ENCODE measurements around the gene GAS6. TPM values are rescaled to one million over a fixed set of nuclear protein-coding genes. Genes with fewer than 3 reads are reported as not detected.
"Not testable (repeated sequence)": the region's sequence is repeated elsewhere in the genome, so short reads cannot be mapped to it uniquely, and the experiment has no call there.

Gene GAS6
- total and polyA plus RNA-seq, 9 donors, result 35.7 to 53.9 (median 42.6) TPM

GRCh38 chr13:113832631-113833030 lies 31.2 kb downstream of the GAS6 start:
- Histone ChIP-seq H3K27me3 (ENCODE audit: control insufficient read depth, insufficient read depth, low read length) (no peaks in the 10 kb centered on the region), H3K9me3 (replicated peaks; ENCODE audit: control insufficient read depth, low read depth, low read length) (no peaks in the 10 kb centered on the region), H3K36me3 (ENCODE audit: control insufficient read depth, insufficient read depth, low read length) (peaks cover 14% of the 10 kb centered on the region), H3K4me1 (ENCODE audit: control insufficient read depth, insufficient read depth, low read length) (peaks cover 12% of the 10 kb centered on the region), H3K27ac (ENCODE audit: low read length) (no peak overlapping the region), H3K4me3 (ENCODE audit: low read length) (no peak overlapping the region)
- DNase-seq, result no peak
- 95% methylated on average over 17 of the region's 23 CpGs for WGBS (ENCODE audit: insufficient coverage)

GRCh38 chr13:113832205-113832604 lies 31.7 kb downstream of the GAS6 start:
- peak; percentile 33 for DNase-seq
- WGBS (ENCODE audit: insufficient coverage), result 90% methylated on average over 19 of the region's 19 CpGs
- H3K36me3 ChIP-seq (ENCODE audit: control insufficient read depth, insufficient read depth, low read length), result peaks cover 16% of the 10 kb centered on the region
- H3K4me1 ChIP-seq (ENCODE audit: control insufficient read depth, insufficient read depth, low read length), result peaks cover 8% of the 10 kb centered on the region
- H3K27ac ChIP-seq (ENCODE audit: low read length), result no peak overlapping the region
- no peaks in the 10 kb centered on the region for H3K27me3 ChIP-seq (ENCODE audit: control insufficient read depth, insufficient read depth, low read length)
- H3K4me3 ChIP-seq (ENCODE audit: low read length), result no peak overlapping the region
- H3K9me3 ChIP-seq (replicated peaks; ENCODE audit: control insufficient read depth, low read depth, low read length), result no peaks in the 10 kb centered on the region

- Histone ChIP-seq H3K27me3 (ENCODE audit: control insufficient read depth, insufficient read depth, low read length) (no peaks in the 10 kb centered on the region), H3K4me1 (ENCODE audit: control insufficient read depth, insufficient read depth, low read length) (peaks cover 5% of the 10 kb centered on the region), H3K4me3 (ENCODE audit: low read length) (no peak overlapping the region), H3K27ac (ENCODE audit: low read length) (no peak overlapping the region), H3K9me3 (replicated peaks; ENCODE audit: control insufficient read depth, low read depth, low read length) (no peaks in the 10 kb centered on the region), H3K36me3 (ENCODE audit: control insufficient read depth, insufficient read depth, low read length) (peaks cover 21% of the 10 kb centered on the region)
- DNase-seq, result no peak
- 88% methylated on average over 20 of the region's 23 CpGs for WGBS (ENCODE audit: insufficient coverage)
Observed at GRCh38 chr13:113831061-113831460, 32.8 kb downstream of the GAS6 start.

- not testable (repeated sequence) for H3K27ac ChIP-seq (ENCODE audit: low read length); H3K4me3 ChIP-seq (ENCODE audit: low read length); H3K27me3 ChIP-seq (ENCODE audit: control insufficient read depth, insufficient read depth, low read length); DNase-seq; H3K9me3 ChIP-seq (replicated peaks; ENCODE audit: control insufficient read depth, low read depth, low read length); H3K4me1 ChIP-seq (ENCODE audit: control insufficient read depth, insufficient read depth, low read length)
- 66% methylated on average over 9 of the region's 22 CpGs for WGBS (ENCODE audit: insufficient coverage)
- H3K36me3 ChIP-seq (ENCODE audit: control insufficient read depth, insufficient read depth, low read length), result peaks cover 21% of the 10 kb centered on the region
Observed at GRCh38 chr13:113830426-113830950, 33.4 kb downstream of the GAS6 start.

- no peak overlapping the region for H3K27ac ChIP-seq (ENCODE audit: low read length)
- peaks cover 14% of the 10 kb centered on the region for H3K4me1 ChIP-seq (ENCODE audit: control insufficient read depth, insufficient read depth, low read length)
- peaks cover 14% of the 10 kb centered on the region for H3K36me3 ChIP-seq (ENCODE audit: control insufficient read depth, insufficient read depth, low read length)
- WGBS (ENCODE audit: insufficient coverage), result 94% methylated on average over 14 of the region's 20 CpGs
- no peak overlapping the region for H3K4me3 ChIP-seq (ENCODE audit: low read length)
- H3K27me3 ChIP-seq (ENCODE audit: control insufficient read depth, insufficient read depth, low read length), result no peaks in the 10 kb centered on the region
- no peaks in the 10 kb centered on the region for H3K9me3 ChIP-seq (replicated peaks; ENCODE audit: control insufficient read depth, low read depth, low read length)
- DNase-seq, result no peak
Observed at GRCh38 chr13:113828282-113828825, 35.5 kb downstream of the GAS6 start.

- WGBS (ENCODE audit: insufficient coverage), result 86% methylated on average over 18 of the region's 19 CpGs
Observed at GRCh38 chr13:113827021-113827420, 36.9 kb downstream of the GAS6 start.

GRCh38 chr13:113826446-113826845 lies 37.4 kb downstream of the GAS6 start:
- 98% methylated on average over 13 of the region's 35 CpGs for WGBS (ENCODE audit: insufficient coverage)
- H3K4me3 ChIP-seq (ENCODE audit: low read length); DNase-seq; H3K27ac ChIP-seq (ENCODE audit: low read length); H3K27me3 ChIP-seq (ENCODE audit: control insufficient read depth, insufficient read depth, low read length); H3K9me3 ChIP-seq (replicated peaks; ENCODE audit: control insufficient read depth, low read depth, low read length): not testable (repeated sequence)
- H3K36me3 ChIP-seq (ENCODE audit: control insufficient read depth, insufficient read depth, low read length), result peaks cover 24% of the 10 kb centered on the region
- H3K4me1 ChIP-seq (ENCODE audit: control insufficient read depth, insufficient read depth, low read length), result peaks cover 26% of the 10 kb centered on the region

More at GRCh38 chr13:113827021-113827420, 36.9 kb downstream of the GAS6 start:
- Histone ChIP-seq H3K4me1 (ENCODE audit: control insufficient read depth, insufficient read depth, low read length) (peaks cover 21% of the 10 kb centered on the region), H3K9me3 (replicated peaks; ENCODE audit: control insufficient read depth, low read depth, low read length) (no peaks in the 10 kb centered on the region), H3K4me3 (ENCODE audit: low read length) (no peak overlapping the region), H3K27me3 (ENCODE audit: control insufficient read depth, insufficient read depth, low read length) (no peaks in the 10 kb centered on the region), H3K36me3 (ENCODE audit: control insufficient read depth, insufficient read depth, low read length) (peaks cover 22% of the 10 kb centered on the region), H3K27ac (ENCODE audit: low read length) (no peak overlapping the region)
- no peak for DNase-seq

GRCh38 chr13:113825841-113826240 lies 38.0 kb downstream of the GAS6 start:
- Histone ChIP-seq H3K27me3 (ENCODE audit: control insufficient read depth, insufficient read depth, low read length) (no peaks in the 10 kb centered on the region), H3K9me3 (replicated peaks; ENCODE audit: control insufficient read depth, low read depth, low read length) (no peaks in the 10 kb centered on the region), H3K4me1 (ENCODE audit: control insufficient read depth, insufficient read depth, low read length) (peaks cover 33% of the 10 kb centered on the region), H3K27ac (ENCODE audit: low read length) (peak overlapping the region; percentile 65), H3K4me3 (ENCODE audit: low read length) (no peak overlapping the region), H3K36me3 (ENCODE audit: control insufficient read depth, insufficient read depth, low read length) (peaks cover 24% of the 10 kb centered on the region)
- 50% methylated on average over 6 of the region's 16 CpGs for WGBS (ENCODE audit: insufficient coverage)
- DNase-seq, result peak; percentile 57

GRCh38 chr13:113823771-113824170 lies 40.1 kb downstream of the GAS6 start:
- no peak for DNase-seq
- no peak overlapping the region for H3K4me3 ChIP-seq (ENCODE audit: low read length)
- WGBS (ENCODE audit: insufficient coverage), result 87% methylated on average over 18 of the region's 19 CpGs
- no peaks in the 10 kb centered on the region for H3K9me3 ChIP-seq (replicated peaks; ENCODE audit: control insufficient read depth, low read depth, low read length)
- peaks cover 44% of the 10 kb centered on the region for H3K4me1 ChIP-seq (ENCODE audit: control insufficient read depth, insufficient read depth, low read length)
- no peaks in the 10 kb centered on the region for H3K27me3 ChIP-seq (ENCODE audit: control insufficient read depth, insufficient read depth, low read length)
- H3K27ac ChIP-seq (ENCODE audit: low read length), result no peak overlapping the region
- H3K36me3 ChIP-seq (ENCODE audit: control insufficient read depth, insufficient read depth, low read length), result peaks cover 24% of the 10 kb centered on the region

GRCh38 chr13:113822956-113823744 lies 40.7 kb downstream of the GAS6 start:
- no peaks in the 10 kb centered on the region for H3K9me3 ChIP-seq (replicated peaks; ENCODE audit: control insufficient read depth, low read depth, low read length)
- no peak for DNase-seq
- no peak overlapping the region for H3K27ac ChIP-seq (ENCODE audit: low read length)
- peaks cover 50% of the 10 kb centered on the region for H3K4me1 ChIP-seq (ENCODE audit: control insufficient read depth, insufficient read depth, low read length)
- H3K4me3 ChIP-seq (ENCODE audit: low read length), result no peak overlapping the region
- H3K27me3 ChIP-seq (ENCODE audit: control insufficient read depth, insufficient read depth, low read length), result no peaks in the 10 kb centered on the region
- H3K36me3 ChIP-seq (ENCODE audit: control insufficient read depth, insufficient read depth, low read length), result peaks cover 19% of the 10 kb centered on the region
- 83% methylated on average over 45 of the region's 45 CpGs for WGBS (ENCODE audit: insufficient coverage)

All from muscle of leg (tissue), 11 donors.